HG03575 (cell line): ENCODE measurements around the gene ID1.
"Not testable (repeated sequence)": the region's sequence is repeated elsewhere in the genome, so short reads cannot be mapped to it uniquely, and the experiment has no call there.

Experiments
- ATAC-seq: cut with Tn5 transposase; IDR thresholded peaks from one replicate; pipeline ENCODE4 v1.9.1; 2021; ENCODE audit not compliant: unreplicated experiment, insufficient number of reproducible peaks, low FRiP score; ENCODE audit errors: extremely low read depth

The ID1 gene

DNA sequence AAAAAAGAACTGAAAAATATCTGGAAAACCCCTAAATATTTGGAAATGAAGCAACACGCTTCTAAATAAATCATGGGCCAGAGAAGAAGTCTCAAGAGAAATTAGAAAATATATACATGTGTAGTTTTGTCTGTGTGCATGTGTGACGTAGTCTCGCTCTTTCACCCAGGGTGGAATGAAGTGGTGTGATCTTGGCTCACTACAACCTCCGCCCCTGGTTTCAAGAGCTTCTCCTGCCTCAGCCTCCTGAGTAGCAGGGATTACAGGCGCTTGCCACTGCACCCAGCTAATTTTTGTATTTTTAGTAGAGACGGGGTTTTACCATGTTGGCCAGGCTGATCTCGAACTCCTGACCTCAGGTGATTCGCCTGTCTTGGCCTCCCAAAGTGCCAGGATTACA lies 21.4 kb downstream of the ID1 start:
- ATAC-seq: not testable (repeated sequence)

DNA sequence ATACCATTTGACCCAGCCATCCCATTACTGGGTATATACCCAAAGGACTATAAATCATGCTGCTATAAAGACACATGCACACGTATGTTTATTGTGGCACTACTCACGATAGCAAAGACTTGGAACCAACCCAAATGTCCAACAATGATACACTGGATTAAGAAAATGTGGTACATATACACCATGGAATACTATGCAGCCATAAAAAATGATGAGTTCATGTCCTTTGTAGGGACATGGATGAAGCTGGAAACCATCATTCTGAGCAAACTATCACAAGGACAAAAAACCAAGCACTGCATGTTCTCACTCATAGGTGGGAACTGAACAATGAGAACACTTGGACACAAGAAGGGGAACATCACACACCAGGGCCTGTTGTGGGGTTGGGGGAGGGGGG lies 23.0 kb downstream of the ID1 start:
- ATAC-seq: not testable (repeated sequence)

DNA sequence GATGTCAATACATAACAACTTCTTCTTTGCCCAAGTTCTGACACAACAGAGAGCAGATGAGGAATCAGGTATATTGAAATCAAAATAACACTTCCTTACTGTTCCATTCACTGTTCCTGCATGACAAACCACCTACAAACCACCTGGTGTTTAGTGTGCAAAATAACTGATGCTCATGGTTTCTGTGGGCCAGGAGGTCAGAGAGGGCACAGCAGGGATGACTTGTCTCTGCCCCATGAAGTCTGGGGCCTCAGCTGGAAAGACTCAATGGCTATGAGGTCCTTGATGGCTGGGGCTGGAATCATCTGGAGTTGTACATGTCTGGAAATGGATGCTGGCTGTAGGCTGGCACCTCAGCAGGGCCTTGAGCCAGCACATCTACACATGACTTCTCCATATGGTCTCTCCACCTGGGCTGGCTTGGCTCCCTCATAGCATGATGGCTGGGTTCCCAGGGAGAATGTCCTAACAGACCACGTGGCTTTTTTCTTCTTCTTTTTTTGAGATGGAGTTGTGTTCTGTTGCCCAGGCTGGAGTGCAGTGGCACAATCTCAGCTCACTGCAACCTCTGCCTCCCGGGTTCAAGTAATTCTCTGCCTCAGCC lies 25.2 kb downstream of the ID1 start:
- ATAC-seq: no peak

DNA sequence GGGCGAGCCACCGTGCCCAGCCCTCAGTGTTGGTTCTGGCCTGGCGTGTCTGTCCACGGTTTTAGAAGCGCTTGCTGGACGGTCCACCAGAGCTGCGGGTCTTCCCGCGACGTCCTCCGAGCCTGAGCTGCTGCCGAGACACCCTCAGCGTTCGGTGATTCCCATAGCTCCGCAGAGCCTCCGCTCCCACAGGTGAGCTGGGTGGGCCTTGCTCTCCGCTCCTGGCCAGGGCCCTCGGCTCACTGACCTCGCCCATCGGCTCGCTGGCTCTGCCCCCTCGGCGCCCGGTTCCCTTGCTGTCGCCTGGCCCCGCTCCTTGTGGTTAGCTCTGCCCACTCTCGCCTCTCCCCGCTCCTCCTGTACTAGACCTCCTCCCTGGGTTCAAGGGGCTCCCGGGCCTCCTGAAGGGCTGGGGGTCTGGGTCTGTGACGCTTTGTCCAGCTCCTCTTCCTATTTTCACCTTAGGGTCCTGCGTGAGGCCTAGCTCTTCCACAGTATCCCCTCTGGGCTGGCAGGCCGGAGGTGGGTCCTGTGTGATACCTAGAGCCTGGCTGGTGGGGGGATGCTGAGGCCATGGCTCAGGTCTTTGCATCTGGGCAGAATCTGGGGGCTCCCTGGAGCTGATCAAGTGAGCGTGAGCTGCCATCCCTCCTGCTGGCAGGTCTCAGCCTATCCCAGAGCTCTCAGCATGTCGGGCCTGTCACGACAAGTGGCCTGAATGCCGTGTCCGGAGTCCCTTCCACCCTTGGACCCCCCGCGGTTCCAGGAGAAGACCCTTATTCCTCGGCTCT lies 27.7 kb downstream of the ID1 start:
- ATAC-seq: no peak

DNA sequence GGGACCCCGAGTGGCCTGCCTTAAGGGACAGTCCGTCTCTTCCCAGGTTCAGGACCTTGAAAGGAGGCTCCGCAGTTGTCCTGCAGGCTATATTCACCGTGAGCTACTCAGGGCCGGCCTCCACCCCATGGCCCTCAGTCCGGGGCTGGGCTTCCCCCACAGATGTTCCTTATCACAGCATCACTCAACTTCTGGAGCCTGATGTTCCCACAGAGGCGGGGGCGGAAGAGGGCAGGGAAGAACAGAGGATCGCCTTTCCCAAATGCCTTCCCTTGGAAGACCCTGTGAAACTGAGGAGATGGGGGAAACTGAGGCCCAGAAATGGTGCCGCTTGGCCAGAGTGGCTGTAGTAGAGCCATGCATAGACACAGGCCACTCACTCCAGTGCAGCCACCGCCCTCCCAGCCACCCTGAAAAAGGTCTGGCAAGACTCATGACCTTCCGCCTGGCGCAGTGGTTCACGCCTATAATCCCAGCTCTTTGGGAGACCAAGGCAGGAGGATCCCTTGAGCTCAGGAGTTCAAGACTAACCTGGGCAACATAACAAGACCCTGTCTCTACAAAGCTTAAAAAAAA lies 28.3 kb downstream of the ID1 start:
- ATAC-seq: no peak

DNA sequence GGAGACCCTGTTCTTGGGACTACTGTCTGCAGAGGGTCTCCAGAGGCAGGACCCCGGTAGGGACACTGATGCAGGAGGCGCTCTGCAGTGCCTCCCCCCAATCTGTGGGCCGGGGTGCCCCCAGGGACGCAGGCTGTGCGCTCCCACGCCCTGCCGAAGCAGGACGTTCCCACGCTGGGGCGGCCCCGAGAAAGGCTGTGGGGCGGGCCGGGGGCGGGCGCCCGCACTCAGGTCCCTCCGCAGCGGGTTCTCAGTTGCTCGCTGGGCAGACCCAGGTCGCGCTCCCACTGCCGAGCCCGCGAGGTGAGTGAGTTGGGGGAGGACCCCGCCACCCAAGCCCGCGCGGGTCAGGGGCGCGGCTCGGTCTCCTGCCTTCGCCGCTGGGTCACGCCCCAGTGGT lies 32.6 kb downstream of the ID1 start, which contains the start of gene COX4I2:
Gene COX4I2 (plus strand): TSS at position 253 of the 400 bp plus-strand sequence. CDS start 1,106 bp downstream, outside the sequence.
- ATAC-seq: no peak

DNA sequence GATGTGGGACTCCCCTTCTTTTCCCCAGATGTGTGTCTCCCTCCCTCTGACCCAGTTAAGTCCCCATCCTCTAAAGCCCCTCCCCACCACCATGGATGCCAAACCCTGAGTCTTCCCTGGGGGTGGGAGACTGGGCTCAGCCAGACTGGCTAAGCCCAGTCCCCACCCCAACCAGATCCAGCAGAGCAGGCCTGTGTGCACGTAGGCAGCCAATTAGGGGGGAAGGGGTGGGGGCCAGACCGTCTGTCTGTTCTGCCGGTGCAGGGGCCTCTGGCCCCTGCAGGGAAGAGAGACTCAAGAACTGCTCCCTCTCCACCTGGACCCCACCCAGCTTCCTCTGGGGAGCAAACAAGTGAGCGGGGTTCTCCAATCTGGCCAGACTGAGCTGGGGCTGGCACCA lies 33.2 kb downstream of the ID1 start:
- no peak for ATAC-seq

DNA sequence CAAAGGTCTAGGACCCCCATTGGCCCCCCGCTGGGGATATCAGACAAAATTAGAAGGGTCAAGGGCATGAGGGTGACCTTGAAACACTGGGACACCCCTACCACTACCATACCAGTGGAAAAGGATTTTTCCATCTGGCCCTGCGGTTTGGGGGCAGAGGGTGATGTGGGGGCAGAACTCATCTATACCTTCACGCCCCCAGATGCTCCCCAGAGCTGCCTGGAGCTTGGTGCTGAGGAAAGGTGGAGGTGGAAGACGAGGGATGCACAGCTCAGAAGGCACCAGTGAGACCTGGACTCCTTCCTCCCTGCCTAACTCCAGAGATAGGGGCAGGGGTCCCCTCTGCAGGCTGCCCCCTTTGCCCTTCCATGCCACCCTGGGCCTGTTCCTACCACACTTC lies 33.7 kb downstream of the ID1 start:
- ATAC-seq: no peak

DNA sequence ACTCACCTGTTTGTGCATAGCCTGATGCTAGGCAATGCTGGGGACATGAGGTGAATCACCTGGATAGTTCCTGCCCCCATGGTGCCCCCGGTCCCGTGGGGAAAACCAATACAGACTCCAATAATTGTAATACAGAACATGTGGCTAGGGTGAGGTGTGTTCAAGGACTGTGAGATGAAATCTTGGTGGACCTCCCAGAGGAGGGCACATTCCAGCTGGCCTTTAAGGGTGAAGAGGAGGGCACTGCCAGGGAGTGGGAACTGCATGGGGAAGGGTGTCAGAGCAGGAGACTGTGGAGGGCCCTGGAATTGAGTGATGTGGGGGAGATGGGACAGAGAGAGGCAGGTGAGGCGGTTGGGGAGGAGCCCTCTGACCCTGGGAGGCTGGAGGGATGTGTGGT lies 35.2 kb downstream of the ID1 start:
- ATAC-seq: no peak

DNA sequence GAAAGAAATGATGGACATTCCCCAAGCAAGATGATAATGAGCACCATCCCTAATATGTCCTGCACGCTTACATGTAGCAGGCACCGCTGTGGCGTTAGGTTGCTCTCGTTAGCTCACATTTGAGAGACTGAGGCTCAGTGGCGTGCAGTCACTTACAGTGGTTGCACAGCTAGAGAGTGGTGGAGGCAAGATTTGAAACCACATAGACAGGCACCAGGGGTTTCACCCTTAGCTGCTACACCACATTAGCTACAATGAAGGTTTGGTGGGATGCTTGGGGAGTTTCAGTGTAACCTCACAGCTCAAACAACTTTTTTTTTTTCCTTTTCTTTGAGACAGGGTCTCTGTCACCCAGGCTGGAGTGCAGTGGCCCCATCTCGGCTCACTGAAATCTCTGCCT lies 36.3 kb downstream of the ID1 start:
- ATAC-seq: no peak

DNA sequence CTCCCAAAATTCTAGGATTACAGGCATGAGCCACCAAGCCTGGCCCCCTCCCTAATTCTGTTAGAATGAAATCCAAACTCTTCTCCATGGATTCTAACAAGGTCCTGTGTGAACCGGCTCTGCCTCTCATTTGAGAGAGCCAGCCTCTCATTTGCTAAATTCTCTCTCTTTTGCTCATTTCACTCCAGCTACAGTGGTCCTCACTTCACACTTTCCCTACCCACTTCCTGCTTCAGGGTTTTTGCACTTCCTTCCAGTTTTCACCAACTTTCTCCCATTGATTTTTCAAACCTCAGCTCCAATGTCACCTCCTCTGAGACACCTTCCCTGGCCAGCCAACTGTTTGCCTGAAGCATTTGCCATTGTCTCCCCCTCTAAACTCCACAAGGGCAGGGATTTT lies 37.7 kb downstream of the ID1 start:
- ATAC-seq: no peak

DNA sequence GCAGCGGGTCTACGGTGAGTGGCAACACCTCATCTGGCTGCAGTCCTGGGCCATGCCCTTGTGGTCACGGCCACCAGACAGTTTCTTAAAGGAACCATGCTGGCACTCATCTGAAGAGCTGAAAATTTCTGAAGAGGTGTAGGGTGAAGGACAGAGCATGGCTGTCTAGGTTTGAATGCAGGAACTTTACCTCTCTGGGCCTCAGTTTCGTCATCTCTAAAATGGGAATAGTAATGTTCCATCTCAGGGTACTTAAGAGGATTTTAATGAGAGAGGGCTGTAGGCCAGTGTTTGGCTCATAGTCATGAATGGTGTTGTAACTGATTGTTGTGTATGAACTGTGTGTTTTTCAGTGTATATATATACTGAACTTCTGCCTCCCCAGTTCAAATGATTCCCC lies 38.4 kb downstream of the ID1 start:
- no peak for ATAC-seq

DNA sequence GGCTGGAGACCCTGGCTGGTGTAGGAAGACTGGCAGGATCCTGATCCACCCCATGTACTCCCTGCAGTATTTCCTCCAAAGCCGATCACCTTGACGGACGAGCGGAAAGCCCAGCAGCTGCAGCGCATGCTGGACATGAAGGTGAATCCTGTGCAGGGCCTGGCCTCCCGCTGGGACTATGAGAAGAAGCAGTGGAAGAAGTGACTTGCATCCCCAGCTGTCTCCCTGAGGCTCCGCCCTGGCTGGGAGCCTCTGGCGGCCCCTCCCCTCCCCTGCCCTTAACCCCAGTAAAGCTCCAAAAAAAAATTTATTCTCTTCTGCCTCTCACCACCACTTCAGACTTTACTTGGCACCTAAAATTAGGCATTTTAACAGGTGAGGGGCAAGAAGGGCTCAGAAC lies 39.6 kb downstream of the ID1 start:
- ATAC-seq: no peak

DNA sequence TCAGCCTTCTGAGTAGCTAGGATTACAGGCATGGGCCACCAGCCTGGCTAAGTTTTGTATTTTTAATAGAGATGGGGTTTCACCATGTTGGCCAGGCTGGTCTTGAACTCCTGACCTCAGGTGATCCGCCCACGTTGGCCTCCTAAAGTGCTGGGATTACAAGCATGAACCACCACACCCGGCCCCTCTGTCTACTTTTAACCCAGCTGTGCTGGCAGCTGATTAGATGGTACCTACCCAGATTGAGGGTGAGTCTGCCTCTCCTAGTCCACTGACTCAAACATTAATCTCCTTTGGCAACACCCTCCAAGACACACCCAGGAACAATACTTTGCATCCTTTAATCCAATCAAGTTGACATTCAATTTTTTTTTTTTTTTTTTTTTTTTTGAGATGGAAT lies 43.0 kb downstream of the ID1 start:
- not testable (repeated sequence) for ATAC-seq

DNA sequence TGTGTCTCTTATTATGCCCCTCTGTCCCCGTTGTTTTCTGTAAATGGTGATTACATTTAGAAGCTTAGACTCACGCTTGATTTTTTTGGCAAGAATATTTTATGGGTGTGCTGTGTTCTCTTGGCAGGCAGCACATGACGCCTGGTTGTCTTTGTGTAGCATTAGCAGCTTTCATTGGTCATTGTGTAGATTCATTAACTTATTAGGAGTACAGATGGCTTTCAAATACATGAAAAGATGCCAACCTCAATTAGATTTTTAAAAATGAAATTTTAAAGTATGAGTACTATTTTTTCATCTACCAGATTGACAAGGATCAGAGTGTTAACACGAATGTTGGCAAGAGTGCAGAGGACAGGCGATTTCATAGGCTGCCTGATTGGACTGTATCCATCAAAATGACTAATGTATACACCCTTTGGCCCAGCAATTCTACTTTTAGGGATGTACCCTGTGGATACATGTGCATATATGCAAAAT lies 47.9 kb downstream of the ID1 start:
- ATAC-seq: no peak

DNA sequence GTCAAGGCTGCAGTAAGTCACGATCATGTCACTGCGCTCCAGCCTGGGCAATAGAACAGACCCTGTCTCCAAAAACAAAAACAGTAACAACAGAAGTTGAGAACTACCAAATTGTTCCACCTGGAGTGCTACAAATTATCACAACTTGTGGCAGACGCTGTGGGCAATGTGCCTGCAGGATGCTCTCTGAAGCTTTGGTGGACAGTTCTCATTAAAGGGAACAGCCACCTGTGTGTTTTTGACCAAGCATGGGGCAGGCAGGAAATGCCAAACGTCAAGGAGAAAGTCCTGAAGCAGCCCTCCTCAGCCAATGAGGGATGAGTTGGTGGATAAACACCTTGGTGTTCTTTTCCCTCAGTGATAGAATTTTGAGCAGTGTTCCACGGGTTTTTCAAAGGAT lies 48.5 kb downstream of the ID1 start:
- no peak for ATAC-seq

DNA sequence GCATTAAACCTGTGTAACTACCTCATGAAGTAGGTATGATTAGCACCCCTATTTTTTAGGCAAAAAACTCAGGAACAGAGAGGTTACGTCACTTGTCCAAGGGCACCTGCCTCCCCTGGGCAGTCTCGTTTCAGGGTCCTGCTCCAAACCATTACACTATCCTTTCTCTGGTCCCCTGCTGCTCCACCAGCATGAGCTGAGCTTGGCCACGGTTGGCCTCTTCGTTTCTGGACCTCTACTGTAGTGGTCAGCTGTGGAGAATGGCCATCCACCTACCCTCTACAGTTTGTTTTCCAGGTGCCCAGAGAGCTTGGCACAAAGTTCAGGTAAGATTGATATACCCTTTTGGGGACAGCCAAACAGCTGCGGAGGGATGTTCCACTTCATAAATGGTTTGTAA lies 49.4 kb downstream of the ID1 start:
- ATAC-seq: no peak
